ENCODE measurements around the gene PSMD13.

Gene PSMD13

DNA sequence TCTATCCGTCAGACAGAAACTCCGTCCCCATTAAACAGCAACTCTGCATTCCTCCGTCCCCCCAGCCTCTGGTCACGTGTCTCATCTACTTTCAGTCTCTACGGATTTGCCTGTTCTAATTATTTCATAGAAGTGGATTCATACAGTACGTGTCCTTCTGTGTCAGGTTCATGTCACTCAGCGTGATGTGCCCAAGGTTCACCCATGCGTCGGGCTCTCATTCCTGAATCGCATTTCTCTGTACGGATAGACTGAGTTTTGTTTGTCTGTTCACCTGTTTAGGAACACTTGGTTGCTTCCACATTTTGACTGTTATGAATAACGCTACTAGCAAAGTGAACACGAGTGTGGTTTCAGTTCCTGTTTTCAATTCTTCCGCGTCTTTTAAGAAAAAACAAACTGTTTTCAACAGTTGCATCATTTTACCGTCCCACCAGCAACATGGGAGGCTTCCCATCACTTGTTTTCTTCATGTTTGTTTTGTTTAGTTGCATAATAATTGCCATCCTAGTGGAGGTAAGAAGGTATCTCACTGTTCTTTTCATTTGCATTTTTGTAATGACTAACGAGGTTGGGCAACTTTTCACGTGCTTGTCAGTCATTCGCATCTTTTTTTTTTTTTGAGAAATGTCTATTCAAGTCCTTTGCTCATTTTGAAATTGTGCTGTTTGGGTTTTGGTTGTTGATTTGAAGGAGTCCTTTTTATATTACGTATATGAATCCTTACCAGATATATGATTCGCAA lies 32.5 kb downstream of the PSMD13 start:
- H3K79me2 ChIP-seq (ENCODE audit: low read length): peaks cover 10% of the 10 kb centered on the region; the same call in 1 of the 2 replicates
- H3K9ac ChIP-seq (ENCODE audit: low read length): peak overlapping the region; percentile 100
- H3K4me2 ChIP-seq (ENCODE audit: low read length): peak overlapping the region; percentile 100
- peak overlapping the region; percentile 97 for H3K27ac ChIP-seq (ENCODE audit: low read length)
- peaks cover 35% of the 10 kb centered on the region for H3K4me1 ChIP-seq (ENCODE audit: low read length)
- no peaks in the 10 kb centered on the region for H3K27me3 ChIP-seq (ENCODE audit: low read depth, low read length)
- H3K4me3 ChIP-seq (ENCODE audit: low read length): peak overlapping the region; percentile 96
- no peak for TF ChIP-seq EZH2phosphoT487 (IDR thresholded peaks at IDR 0.05; ENCODE audit: low read depth)
- TF ChIP-seq, protein P1, sequence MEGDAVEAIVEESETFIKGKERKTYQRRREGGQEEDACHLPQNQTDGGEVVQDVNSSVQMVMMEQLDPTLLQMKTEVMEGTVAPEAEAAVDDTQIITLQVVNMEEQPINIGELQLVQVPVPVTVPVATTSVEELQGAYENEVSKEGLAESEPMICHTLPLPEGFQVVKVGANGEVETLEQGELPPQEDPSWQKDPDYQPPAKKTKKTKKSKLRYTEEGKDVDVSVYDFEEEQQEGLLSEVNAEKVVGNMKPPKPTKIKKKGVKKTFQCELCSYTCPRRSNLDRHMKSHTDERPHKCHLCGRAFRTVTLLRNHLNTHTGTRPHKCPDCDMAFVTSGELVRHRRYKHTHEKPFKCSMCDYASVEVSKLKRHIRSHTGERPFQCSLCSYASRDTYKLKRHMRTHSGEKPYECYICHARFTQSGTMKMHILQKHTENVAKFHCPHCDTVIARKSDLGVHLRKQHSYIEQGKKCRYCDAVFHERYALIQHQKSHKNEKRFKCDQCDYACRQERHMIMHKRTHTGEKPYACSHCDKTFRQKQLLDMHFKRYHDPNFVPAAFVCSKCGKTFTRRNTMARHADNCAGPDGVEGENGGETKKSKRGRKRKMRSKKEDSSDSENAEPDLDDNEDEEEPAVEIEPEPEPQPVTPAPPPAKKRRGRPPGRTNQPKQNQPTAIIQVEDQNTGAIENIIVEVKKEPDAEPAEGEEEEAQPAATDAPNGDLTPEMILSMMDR (IDR thresholded peaks at IDR 0.05; ENCODE audit: low read depth, low read length): no peak
- H3K9me3 ChIP-seq (ENCODE audit: insufficient read depth, low read length): no peaks in the 10 kb centered on the region
- no peaks in the 10 kb centered on the region for H3K36me3 ChIP-seq (replicated peaks; ENCODE audit: low read depth, low read length)
- H2AFZ ChIP-seq (ENCODE audit: low read depth, low read length): no peak overlapping the region
- H4K20me1 ChIP-seq (ENCODE audit: insufficient read depth, low read length): no peaks in the 10 kb centered on the region

DNA sequence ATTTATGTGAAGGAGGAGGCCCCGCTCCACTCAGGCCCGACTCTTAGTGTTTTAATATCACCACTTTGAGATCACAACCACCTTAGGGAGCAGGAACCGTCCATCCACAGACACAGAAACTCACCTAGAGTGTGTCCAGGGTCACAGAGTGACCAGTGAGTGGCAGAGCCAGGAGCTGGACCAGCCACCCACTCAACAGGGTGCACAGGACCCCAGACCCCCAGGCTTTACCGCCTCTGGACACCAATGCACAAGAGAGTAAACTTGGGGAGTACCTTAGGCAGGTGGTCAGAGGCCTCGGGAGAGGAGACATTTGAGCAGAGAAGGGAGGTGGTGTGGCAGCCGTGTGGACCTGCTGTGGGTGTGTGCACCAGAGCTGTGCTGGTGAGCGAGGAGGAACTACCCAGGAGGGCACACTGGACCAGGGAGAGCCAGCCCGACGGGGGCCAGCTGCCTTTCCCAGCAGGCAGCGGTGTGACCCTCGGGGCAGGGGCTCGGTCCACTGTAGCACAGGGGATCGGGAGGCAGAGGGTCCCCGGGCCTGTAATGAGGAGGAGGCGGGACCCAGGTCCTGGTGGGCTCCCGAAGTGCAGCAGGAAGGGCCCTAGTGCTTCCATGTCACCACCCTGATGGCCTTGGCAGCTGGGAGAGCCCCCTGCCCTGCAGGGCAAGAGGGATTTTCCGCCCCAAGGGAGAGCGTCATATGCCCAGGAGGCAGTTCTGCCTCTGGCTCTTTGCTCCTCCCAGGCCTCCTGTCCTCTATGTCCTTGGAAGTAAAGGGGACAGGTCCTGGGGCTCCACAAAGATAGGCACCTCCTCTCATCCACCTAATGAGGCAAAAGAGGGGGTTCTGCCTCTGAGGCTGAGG lies 33.9 kb downstream of the PSMD13 start:
- Histone ChIP-seq H3K4me3 (ENCODE audit: low read length) (no peak overlapping the region), H3K4me2 (ENCODE audit: low read length) (no peak overlapping the region), H3K9me3 (ENCODE audit: insufficient read depth, low read length) (no peaks in the 10 kb centered on the region), H3K27me3 (ENCODE audit: low read depth, low read length) (no peaks in the 10 kb centered on the region), H3K4me1 (ENCODE audit: low read length) (peaks cover 45% of the 10 kb centered on the region), H3K27ac (ENCODE audit: low read length) (peak overlapping the region; percentile 97; the same call in 1 of the 2 replicates), H3K9ac (ENCODE audit: low read length) (no peak overlapping the region), H4K20me1 (ENCODE audit: insufficient read depth, low read length) (no peaks in the 10 kb centered on the region), H3K36me3 (replicated peaks; ENCODE audit: low read depth, low read length) (no peaks in the 10 kb centered on the region), H3K79me2 (ENCODE audit: low read length) (peaks cover 10% of the 10 kb centered on the region; the same call in 1 of the 2 replicates), H2AFZ (ENCODE audit: low read depth, low read length) (no peak overlapping the region)
- no peak for TF ChIP-seq EZH2phosphoT487 (IDR thresholded peaks at IDR 0.05; ENCODE audit: low read depth)
- TF ChIP-seq, protein P1 (IDR thresholded peaks at IDR 0.05; ENCODE audit: low read depth, low read length): no peak

DNA sequence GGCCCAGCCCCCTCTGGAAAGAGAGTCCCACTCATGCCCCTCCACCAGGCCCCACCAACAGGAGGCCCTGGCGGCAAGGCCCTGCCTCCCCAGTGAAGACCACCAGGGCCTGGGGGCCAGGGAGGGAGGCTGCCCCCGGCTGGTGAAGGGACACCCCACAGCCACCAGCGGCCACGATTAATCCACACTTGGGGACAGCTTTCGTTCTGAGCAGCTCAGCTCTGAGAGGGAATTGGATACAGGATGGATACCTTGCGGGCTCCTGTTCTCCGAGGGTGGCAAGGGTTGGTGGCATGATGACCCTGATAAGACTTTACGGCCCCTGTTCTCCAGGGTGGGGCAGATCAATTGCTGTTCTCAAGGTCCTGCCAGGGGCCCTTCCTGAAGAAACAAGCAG lies 34.5 kb downstream of the PSMD13 start:
- no peak overlapping the region for H3K4me2 ChIP-seq (ENCODE audit: low read length)
- no peaks in the 10 kb centered on the region for H3K9me3 ChIP-seq (ENCODE audit: insufficient read depth, low read length)
- H3K27ac ChIP-seq (ENCODE audit: low read length): no peak overlapping the region
- no peak overlapping the region for H3K9ac ChIP-seq (ENCODE audit: low read length)
- H3K36me3 ChIP-seq (replicated peaks; ENCODE audit: low read depth, low read length): peaks cover 3% of the 10 kb centered on the region
- no peak overlapping the region for H3K4me3 ChIP-seq (ENCODE audit: low read length)
- H3K27me3 ChIP-seq (ENCODE audit: low read depth, low read length): no peaks in the 10 kb centered on the region
- no peak for TF ChIP-seq EZH2phosphoT487 (IDR thresholded peaks at IDR 0.05; ENCODE audit: low read depth)
- TF ChIP-seq, protein P1 (IDR thresholded peaks at IDR 0.05; ENCODE audit: low read depth, low read length): no peak
- H2AFZ ChIP-seq (ENCODE audit: low read depth, low read length): no peak overlapping the region
- H3K4me1 ChIP-seq (ENCODE audit: low read length): peaks cover 45% of the 10 kb centered on the region
- peaks cover 10% of the 10 kb centered on the region; the same call in 1 of the 2 replicates for H3K79me2 ChIP-seq (ENCODE audit: low read length)
- no peaks in the 10 kb centered on the region for H4K20me1 ChIP-seq (ENCODE audit: insufficient read depth, low read length)

Measured in OCI-LY3 (cell line).